Activated CD4-positive, alpha-beta T cell treated with anti-CD3 and anti-CD28 coated beads, Interleukin-2, amount 50 U/mL, for 16 hours (primary cell): ENCODE results near the gene RBP5.

Experiments used
- DNase-seq: peaks from one replicate; pipeline ENCODE4 v3.0.0-alpha.2; 2020

The RBP5 gene

DNA sequence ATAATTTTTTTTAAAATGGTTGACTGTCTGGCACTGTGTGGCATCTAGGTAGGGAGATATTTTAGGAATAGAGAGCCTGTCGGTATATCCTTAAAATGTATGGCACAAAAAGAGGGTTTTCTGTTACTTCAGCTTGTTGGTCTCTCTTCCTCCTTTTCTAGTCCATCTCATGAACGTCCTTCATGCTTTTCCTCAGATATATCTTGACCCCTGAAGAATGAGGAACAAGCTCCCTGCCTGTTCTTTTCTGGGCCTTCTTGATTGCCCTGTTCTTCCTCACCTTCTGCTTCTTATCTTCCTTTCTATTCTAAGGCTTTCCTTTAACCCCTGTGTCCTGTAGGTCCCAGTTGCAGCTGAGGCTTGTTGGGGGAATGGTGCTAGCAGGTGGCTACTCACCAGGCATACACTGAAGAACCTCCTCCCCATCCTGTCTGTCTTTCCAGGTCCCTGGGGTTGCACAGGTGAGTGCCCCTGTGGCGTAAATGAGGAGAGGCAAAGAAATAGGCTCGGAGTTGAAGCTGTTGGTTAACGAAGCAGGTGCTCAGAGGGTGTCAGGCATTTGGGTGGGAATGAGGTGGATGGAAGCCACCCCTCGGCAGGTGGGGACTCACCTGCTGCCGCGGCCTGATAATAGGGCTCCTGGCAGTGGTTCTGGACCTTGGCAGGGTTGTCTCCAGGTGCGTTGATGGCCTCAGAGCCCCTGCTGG is 29.2 kb downstream of the RBP5 start:
- no peak for DNase-seq

DNA sequence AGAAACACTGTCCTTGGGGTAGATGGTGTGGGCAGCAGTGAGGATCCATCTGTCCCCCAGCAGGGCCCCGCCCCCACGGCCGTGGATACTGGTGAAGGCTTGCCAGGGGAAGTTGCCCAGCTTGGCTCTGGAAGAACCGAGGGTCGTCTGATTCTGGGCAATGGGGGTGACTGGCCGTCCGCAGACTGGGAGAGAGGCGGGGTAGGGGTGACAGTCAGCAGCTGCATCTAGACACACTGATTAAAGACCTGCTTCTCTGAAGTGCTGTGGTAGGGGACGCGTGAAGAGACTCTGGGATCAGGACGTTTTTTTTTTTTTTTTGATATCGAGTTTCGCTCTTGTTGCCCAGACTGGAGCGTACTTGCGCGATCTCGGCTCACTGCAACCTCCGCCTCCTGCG is 31.7 kb downstream of the RBP5 start:
- no peak for DNase-seq

DNA sequence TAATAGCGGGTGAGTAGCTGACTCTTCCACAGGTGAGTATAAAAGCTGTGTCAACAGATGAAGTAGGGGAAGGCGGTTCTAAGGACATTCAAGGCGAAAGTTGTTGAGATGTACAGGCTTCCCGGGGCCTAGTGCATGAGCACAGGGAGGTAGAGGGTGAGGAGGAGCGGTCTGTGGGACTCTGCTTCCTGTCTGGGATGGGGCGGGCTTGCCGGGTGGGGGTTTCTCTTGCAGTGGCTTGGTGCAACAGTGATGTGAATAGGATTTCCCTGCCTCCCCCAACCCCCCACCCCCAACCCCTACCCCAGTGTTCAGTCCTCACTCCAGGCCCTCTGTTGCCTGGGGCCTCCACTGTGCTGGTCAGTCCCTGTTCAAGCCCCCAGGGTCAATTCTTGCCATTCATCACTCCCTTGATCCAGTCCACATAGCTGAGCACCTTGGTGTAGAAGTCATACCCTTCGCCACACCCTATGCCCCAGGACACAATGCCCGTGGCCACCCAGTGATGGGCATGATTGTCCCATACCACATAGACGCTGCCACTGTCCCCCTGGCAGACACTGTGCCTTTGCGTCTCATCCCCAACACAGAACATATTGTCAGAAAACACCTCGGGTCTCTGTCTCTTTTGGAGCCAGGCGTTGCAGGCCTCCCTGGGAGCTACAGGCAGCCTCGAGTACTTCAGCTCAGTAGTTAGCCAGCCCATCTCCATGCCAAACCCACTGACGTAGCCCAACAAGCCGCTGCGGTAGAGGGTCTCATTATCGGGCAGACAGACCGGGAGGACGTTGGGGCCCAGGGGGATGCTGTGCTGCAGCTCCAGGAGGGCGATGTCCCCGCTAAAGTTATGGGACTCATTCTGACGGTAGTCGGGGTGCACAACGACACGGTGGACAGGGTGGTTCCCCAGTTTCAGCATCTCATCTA is 32.4 kb downstream of the RBP5 start:
- no peak for DNase-seq

- no peak for DNase-seq
Measured at GRCh38 chr12:7093892-7094291, 34.8 kb downstream of the RBP5 start.

DNA sequence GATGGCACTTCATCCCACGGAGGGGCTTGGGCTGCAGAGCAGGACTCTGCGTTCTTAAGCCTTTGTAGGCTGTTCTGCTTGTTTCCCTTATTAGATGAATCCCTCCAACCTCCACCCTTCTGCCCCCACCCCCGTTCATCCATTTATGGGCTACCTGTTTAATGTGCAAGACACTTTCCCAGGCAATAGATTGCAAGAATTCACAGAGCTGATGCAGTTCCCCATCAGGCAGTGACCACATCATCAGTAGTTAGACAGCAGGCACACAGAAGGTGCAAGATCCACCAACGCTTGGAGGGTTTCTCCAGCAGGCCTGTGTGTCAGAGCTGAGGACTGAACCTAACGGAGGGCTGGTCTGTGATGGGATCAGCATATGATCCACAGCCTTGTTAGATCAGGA is 35.2 kb downstream of the RBP5 start:
- DNase-seq, result no peak

DNA sequence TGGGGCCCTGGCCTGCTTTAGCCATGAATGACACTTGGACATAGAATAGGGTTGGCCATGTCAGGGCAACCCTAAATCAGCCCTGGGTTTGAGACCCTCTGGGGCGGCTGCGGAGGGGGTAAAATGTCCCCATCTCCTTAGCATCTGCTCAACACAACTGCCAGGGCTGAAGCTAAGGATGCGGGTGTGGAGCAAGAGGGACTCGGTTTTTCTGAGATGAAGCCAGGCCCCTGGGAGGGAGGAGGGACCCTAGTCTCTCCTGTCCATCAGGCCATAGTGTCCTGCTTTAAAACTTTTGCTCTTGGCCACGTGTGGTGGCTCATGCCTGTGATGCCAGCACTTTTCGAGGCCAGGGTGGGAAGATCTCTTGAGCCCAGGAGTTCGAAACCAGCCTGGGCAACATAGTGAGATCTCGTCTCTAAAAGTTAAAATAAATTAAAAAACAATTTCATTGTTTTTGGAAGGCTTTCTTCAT is 35.7 kb downstream of the RBP5 start:
- no peak for DNase-seq

DNA sequence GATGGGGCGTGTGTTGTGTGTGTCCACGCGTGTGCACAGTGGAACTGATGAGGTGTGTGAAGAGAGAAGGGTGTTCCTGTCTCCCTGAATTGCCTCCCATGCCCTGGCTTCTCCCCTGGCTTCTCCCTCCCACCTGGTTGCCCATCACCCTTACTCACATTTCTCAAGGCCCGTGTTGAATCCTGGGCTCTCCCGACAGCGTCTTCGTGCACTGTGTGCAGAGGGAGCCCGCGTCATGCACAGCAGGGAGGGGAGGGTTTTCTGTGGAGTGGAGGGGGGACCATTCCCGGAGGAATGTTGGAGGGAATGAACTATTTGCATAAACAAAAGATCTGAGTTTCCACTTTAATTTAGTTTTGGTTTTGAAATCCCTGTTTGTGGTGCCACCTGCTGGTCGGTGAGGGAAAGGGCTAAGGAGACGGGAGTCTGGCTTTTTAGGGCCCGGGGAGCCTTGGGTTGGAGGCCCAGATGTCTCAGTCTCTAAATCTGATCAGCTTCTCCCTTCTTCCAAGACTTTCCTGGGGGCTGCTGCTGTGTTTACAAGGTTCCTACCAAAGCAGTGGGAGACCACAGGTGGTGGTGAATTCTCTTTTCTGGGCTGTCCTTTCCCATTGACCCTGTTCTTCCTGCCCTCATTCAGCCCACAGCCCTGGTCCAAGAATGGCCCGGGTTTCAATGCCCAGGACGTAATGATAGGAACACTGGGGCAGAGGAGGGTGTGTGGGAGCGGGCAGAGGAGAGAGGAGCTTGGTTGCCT is 36.3 kb downstream of the RBP5 start, which contains the start of gene C1R:
TSS of gene C1R (minus strand) at position 217 of the 757 bp plus-strand sequence. CDS start at position 160, 57 bp downstream.
- peak; percentile 65 for DNase-seq

- DNase-seq, result no peak
Measured at GRCh38 chr12:7091660-7092228, 36.9 kb downstream of the RBP5 start.

DNA sequence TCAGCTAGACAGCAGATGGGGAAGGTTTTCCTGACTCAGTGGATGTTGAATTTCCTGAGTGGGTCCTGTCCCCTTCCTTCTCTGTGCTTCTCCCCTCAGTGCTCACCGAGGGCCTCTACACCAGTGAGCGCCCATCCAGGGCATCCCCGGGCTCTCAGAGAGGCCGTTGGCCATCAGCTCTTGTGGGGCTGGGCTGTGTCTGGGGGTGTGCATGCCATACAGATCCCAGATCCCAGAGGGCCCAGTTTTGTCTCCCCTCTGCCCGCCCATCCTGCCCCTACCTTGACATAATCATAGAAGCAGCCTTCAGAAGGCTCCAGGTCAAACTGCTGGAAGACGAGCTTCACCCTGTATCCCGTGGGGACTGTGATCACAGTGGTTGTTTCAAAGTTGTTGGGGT is 37.5 kb downstream of the RBP5 start:
- no peak for DNase-seq

- no peak for DNase-seq
Measured at GRCh38 chr12:7090222-7090998, 38.3 kb downstream of the RBP5 start.

- DNase-seq, result no peak
Measured at GRCh38 chr12:7089196-7089871, 39.4 kb downstream of the RBP5 start.

DNA sequence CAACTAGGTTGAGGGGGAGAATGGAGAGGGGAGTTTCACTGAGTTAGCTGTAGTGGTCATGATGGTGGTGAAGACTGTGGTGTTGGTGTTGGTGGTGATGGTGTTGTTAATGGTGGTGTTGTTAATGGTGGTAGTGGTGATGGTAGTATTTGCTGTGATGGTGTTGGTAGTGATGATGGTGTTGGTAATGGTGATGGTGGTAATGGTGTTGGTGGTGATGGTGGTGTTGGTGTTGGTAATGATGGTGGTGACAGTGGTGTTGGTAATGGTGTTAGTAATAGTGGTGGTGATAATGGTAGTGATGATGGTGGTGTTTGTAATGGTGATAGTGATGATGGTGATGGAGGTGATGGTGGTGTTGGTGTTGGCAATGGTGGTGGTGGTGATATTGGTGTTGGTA is 45.6 kb downstream of the RBP5 start:
- no peak for DNase-seq

DNA sequence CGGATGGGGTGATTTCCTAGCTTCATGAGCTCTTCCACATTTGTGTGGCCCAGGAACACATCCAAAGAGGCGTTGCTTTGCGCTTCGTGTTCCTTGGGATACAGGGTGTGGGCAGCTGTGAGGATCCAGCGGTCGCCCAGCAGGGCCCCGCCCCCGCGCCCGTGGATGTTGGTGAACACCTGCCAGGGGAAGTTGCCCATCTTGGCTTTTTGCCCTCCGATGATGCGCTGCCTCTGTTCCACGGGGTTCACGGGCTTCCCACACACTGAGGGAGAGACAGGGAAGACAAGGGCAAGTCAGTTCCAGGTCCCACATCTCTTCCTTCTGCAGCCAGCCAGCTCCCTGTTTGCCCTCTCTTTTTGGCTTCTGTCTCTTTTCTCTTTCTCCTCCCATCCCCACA is 47.7 kb downstream of the RBP5 start:
- no peak for DNase-seq

GRCh38 chr12:7079826-7080125 is 48.9 kb downstream of the RBP5 start:
- no peak for DNase-seq

DNA sequence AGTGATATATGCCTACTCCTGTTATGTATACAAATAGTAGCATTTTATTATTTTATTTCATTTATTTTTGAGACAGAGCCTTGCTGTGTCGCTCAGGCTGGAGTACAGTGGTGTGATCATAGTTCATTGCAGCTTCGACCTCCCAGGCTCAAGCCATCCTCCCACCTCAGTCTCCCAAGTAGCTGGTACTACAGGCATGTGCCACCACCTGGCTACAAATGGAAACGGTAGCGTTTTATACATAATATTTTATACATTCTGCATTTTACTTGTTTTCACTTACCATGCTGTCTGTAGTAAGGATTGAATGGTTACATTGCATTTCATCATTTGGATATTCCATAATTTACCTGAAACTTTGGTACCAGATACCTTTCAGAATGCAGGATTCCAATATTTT is 50.5 kb downstream of the RBP5 start:
- no peak for DNase-seq

DNA sequence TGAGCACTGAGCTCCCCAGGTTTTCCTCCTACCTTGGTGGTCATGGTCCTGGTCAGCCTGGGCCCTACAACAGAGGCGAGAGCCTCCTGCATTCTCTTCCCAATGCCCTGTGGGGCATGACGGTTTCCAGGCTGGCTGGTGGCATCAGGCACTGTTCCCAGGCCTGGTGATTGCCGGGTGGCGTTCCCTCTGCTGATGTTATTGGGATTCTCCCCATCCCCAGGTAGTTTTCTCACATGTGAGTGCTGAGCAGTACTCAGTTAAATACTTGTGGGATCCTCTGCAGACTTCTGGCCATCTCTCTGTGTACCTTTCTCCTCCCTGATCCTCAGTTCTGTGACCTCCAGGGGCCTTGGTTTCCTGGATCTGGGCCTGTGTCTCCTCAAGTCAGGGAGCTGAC is 52.2 kb downstream of the RBP5 start:
- DNase-seq, result no peak

- no peak for DNase-seq
Measured at GRCh38 chr12:7075939-7076338, 52.8 kb downstream of the RBP5 start.

GRCh38 chr12:7075518-7075917 is 53.2 kb downstream of the RBP5 start:
- DNase-seq, result no peak

- DNase-seq, result no peak
Measured at GRCh38 chr12:7073946-7074345, 54.7 kb downstream of the RBP5 start.
